Lung (tissue), 12 donors: ENCODE measurements around the gene RPRD1A. TPM values are rescaled to one million over a fixed set of nuclear protein-coding genes. Genes with fewer than 3 reads are reported as not detected.
A peak's percentile ranks its signal among the peaks of the same experiment; 100 is the strongest.

Experiments used
- ATAC-seq: fragments of 200-7000 bp; cut with Tn5 transposase; one replicate; pipeline ENCODE4 v1.9.1; 2020; ENCODE audit warnings: moderate number of reproducible peaks; ENCODE audit not compliant: insufficient read depth, low FRiP score
- DNase-seq, 3 donors: peaks; one replicate each; pipeline ENCODE4 v3.0.0-alpha.2; 2013 to 2017
- H3K27ac ChIP-seq, 2 donors: one replicate each; pipeline ENCODE4 v1.5.1; 2013; ENCODE audit warnings: mild to moderate bottlenecking in 2 of 2, moderate library complexity in 2 of 2, control low read depth in 1 of 2, inconsistent platforms in 1 of 2, low read depth in 1 of 2, low read length in 1 of 2
- H3K27me3 ChIP-seq, 3 donors: one replicate each; pipeline ENCODE4 v1.5.1; 2013; ENCODE audit warnings: low read length in 2 of 3; ENCODE audit not compliant: control insufficient read depth in 3 of 3, insufficient read depth in 3 of 3
- H3K36me3 ChIP-seq, 4 donors: one replicate each; pipeline ENCODE4 v1.5.1; 2013; ENCODE audit warnings: low read length in 4 of 4, mild to moderate bottlenecking in 1 of 4, moderate library complexity in 1 of 4; ENCODE audit not compliant: control insufficient read depth in 4 of 4, insufficient read depth in 4 of 4
- H3K4me1 ChIP-seq, 5 donors: one replicate each; pipeline ENCODE4 v1.5.1; 2013; ENCODE audit warnings: low read length in 5 of 5, mild to moderate bottlenecking in 2 of 5, moderate library complexity in 1 of 5; ENCODE audit not compliant: control insufficient read depth in 5 of 5, insufficient read depth in 5 of 5
- H3K4me3 ChIP-seq: one replicate; pipeline ENCODE4 v1.5.1; 2013; ENCODE audit warnings: mild to moderate bottlenecking, control low read depth, moderate library complexity
- H3K9ac ChIP-seq, 2 donors: one replicate each; pipeline ENCODE4 v1.5.1; 2013; ENCODE audit warnings: low read length in 2 of 2, control low read depth in 1 of 2; ENCODE audit not compliant: insufficient read depth in 1 of 2
- H3K9me3 ChIP-seq, 4 donors: one replicate each; pipeline ENCODE4 v1.5.1; 2013; ENCODE audit warnings: low read length in 3 of 4, mild to moderate bottlenecking in 1 of 4, moderate library complexity in 1 of 4; ENCODE audit not compliant: control insufficient read depth in 4 of 4, insufficient read depth in 3 of 4
- CTCF ChIP-seq: IDR thresholded peaks from 2 replicates; pipeline ENCODE4 v1.5.1; 2012; ENCODE audit warnings: mild to moderate bottlenecking; ENCODE audit errors: control extremely low read depth, extremely low read depth
- whole genome bisulfite sequencing, 2 donors: extraction: QIAGEN DNeasy Blood & Tissue Kit; methylation state at CpG; one replicate each; pipeline ENCODE4 v1.1.7; 2013; 5-methylcytosine and 5-hydroxymethylcytosine counted together
- polyA plus RNA-seq, 2 donors: library from polyadenylated mRNA; stranded (reverse); fragments of 200-250 nt; gene quantifications; one replicate each; pipeline ENCODE4 v1.2.1, GENCODE V29; 2013
- total RNA-seq, 2 donors: library from RNA; depleted of rRNA in 1 of 2; stranded (reverse); fragments of >200 nt in 1 of 2; gene quantifications; one replicate each; pipeline ENCODE4 v1.2.1, GENCODE V29; 2014 to 2021
- donor health status: control.
- donor health status: control.
- donor health status: Bipolar disorder and iron deficiency.
- donor health status: healthy.
- donor health status: DM: yes; HTN: yes; CAD: no.

RPRD1A gene
- total and polyA plus RNA-seq, 4 donors, result 21.3 to 61.3 (median 30.5) TPM

- DNase-seq (peak in 1 of 3 donors; percentile 8), ATAC-seq (no peak)
- WGBS, 2 donors, result 73 to 74% methylated on average over 1 of the region's 1 CpG
- Histone ChIP-seq H3K36me3 (peaks cover 0 to 2% (median 0%) of the 10 kb centered on the region in 4 donors), H3K4me3 (no peak overlapping the region), H3K9ac (no peak overlapping the region), H3K9me3 (no peaks in the 10 kb centered on the region), H3K4me1 (no peaks in the 10 kb centered on the region), H3K27ac (no peak overlapping the region), H3K27me3 (no peaks in the 10 kb centered on the region)
- TF ChIP-seq CTCF, result no peak
These were observed 68.4 kb downstream of the RPRD1A start for GRCh38 chr18:35998967-35999366.

- 97% methylated on average over 6 of the region's 6 CpGs for WGBS, 2 donors
These were observed 74.3 kb downstream of the RPRD1A start for GRCh38 chr18:35993013-35993412.

GRCh38 chr18:35991696-35992095, 75.7 kb downstream of the RPRD1A start:
- no peaks in the 10 kb centered on the region for H3K4me1 ChIP-seq
- H3K36me3 ChIP-seq, result peaks cover 4 to 18% (median 9%) of the 10 kb centered on the region in 4 donors
- H3K4me3 ChIP-seq, result no peak overlapping the region
- H3K9me3 ChIP-seq, result no peaks in the 10 kb centered on the region
- no peak overlapping the region for H3K27ac ChIP-seq
- DNase-seq (no peak), ATAC-seq (no peak)
- no peak overlapping the region for H3K9ac ChIP-seq
- no peak for TF ChIP-seq CTCF
- H3K27me3 ChIP-seq, result no peaks in the 10 kb centered on the region

More at GRCh38 chr18:35993013-35993412, 74.3 kb downstream of the RPRD1A start:
- Histone ChIP-seq H3K9me3 (no peaks in the 10 kb centered on the region), H3K27me3 (no peaks in the 10 kb centered on the region), H3K36me3 (peaks cover 4 to 15% (median 9%) of the 10 kb centered on the region in 4 donors), H3K4me3 (no peak overlapping the region), H3K4me1 (no peaks in the 10 kb centered on the region), H3K9ac (no peak overlapping the region), H3K27ac (no peak overlapping the region)
- TF ChIP-seq CTCF, result no peak
- DNase-seq (no peak), ATAC-seq (no peak)

- no peak overlapping the region for H3K9ac ChIP-seq
- no peak overlapping the region for H3K4me3 ChIP-seq
- no peak for DNase-seq
- 96% methylated on average over 5 of the region's 5 CpGs for WGBS, 2 donors
- no peak for TF ChIP-seq CTCF
- peaks cover 2 to 23% (median 14%) of the 10 kb centered on the region in 4 donors for H3K36me3 ChIP-seq
- H3K9me3 ChIP-seq, result no peaks in the 10 kb centered on the region
- ATAC-seq, result no peak
- no peaks in the 10 kb centered on the region for H3K4me1 ChIP-seq
- H3K27me3 ChIP-seq, result no peaks in the 10 kb centered on the region
- no peak overlapping the region for H3K27ac ChIP-seq
These were observed 83.5 kb downstream of the RPRD1A start for GRCh38 chr18:35983818-35984217.
